NOMO-1 treated with dmso at 0.1 percent for 144 hours (cell line): ENCODE data around the gene STAM.
"Not testable (repeated sequence)": the region's sequence is repeated elsewhere in the genome, so short reads cannot be mapped to it uniquely, and the experiment has no call there.

ENCODE experiments used
- DNase-seq: peaks from one replicate; lab custom pipeline; 2025; ENCODE audit not compliant: unreplicated experiment; lab: John Stamatoyannopoulos, UW

STAM gene

GRCh38 chr10:17643755-17644484, at the start of gene STAM:
TSS of gene STAM (plus strand) at chr10:17644151. CDS start at chr10:17644340, 189 bp downstream.
- DNase-seq, result peak; percentile 86

- DNase-seq, result no peak
Measured at GRCh38 chr10:17597386-17597785, 46.6 kb upstream of the STAM start.

- DNase-seq, result peak; percentile 37
Measured at GRCh38 chr10:17599089-17599488, 44.9 kb upstream of the STAM start.

GRCh38 chr10:17605936-17606335, 38.0 kb upstream of the STAM start:
- DNase-seq, result no peak

- no peak for DNase-seq
Measured at GRCh38 chr10:17606547-17607040, 37.4 kb upstream of the STAM start.

- DNase-seq, result no peak
Measured at GRCh38 chr10:17607060-17607459, 36.9 kb upstream of the STAM start.

- DNase-seq, result peak; percentile 10
Measured at GRCh38 chr10:17607603-17608332, 36.2 kb upstream of the STAM start.

- no peak for DNase-seq
Measured at GRCh38 chr10:17609523-17610079, 34.4 kb upstream of the STAM start.

- DNase-seq, result peak; percentile 29
Measured at GRCh38 chr10:17616403-17617030, 27.4 kb upstream of the STAM start.

GRCh38 chr10:17617031-17617911, 26.7 kb upstream of the STAM start, which contains the start of gene HACD1:
TSS of gene HACD1 (minus strand) at chr10:17617374. CDS start at chr10:17617339, 35 bp downstream.
- peak; percentile 53 for DNase-seq

- no peak for DNase-seq
Measured at GRCh38 chr10:17622061-17622460, 21.9 kb upstream of the STAM start.

- DNase-seq, result no peak
Measured at GRCh38 chr10:17624996-17625395, 19.0 kb upstream of the STAM start.

GRCh38 chr10:17626656-17627055, 17.3 kb upstream of the STAM start:
- DNase-seq, result no peak

GRCh38 chr10:17632590-17632989, 11.4 kb upstream of the STAM start:
- not testable (repeated sequence) for DNase-seq

- no peak for DNase-seq
Measured at GRCh38 chr10:17633353-17633752, 10.6 kb upstream of the STAM start.

- DNase-seq, result no peak
Measured at GRCh38 chr10:17637869-17638268, 6.1 kb upstream of the STAM start.

- DNase-seq, result no peak
Measured at GRCh38 chr10:17640331-17640816, 3.6 kb upstream of the STAM start.

- DNase-seq, result peak; percentile 52
Measured at GRCh38 chr10:17643339-17643754, 604 bp upstream of the STAM start.

GRCh38 chr10:17644485-17644943, 563 bp downstream of the STAM start:
- DNase-seq, result peak; percentile 27
